Keratinocyte (primary cell): Measurements from ENCODE around the gene VPS26C.

Source experiments
- CTCF ChIP-seq, 3 experiments: IDR thresholded peaks in 1 of 3; conservative IDR thresholded peaks in 1 of 3; optimal IDR thresholded peaks in 1 of 3; 2 replicates in 2 of 3; 3 replicates in 1 of 3; pipeline versions ENCODE3 to v1.5.1; 2011; ENCODE audit warnings: low read length in 3 of 3, mild to moderate bottlenecking in 3 of 3, moderate library complexity in 2 of 3, control low read depth in 1 of 3, inconsistent platforms in 1 of 3; ENCODE audit not compliant: insufficient read depth in 2 of 3; ENCODE audit errors: extremely low read depth in 1 of 3
- EZH2 ChIP-seq: IDR thresholded peaks from one replicate; pipeline ENCODE4 v1.6.1; 2012; ENCODE audit warnings: inconsistent platforms, mild to moderate bottlenecking, low read length, moderate library complexity

GRCh38 chr21:37208741-37209225 is 58.4 kb downstream of the VPS26C start:
- TF ChIP-seq CTCF (optimal IDR thresholded peaks at IDR 0.05 in 1 of 3, IDR thresholded peaks at IDR 0.05 in 1 of 3, conservative IDR thresholded peaks at IDR 0.05 in 1 of 3; ENCODE audit: extremely low read depth in 1 of 3, insufficient read depth in 2 of 3, low read length in 3 of 3) (no peak), EZH2 (no peak)
